Fibroblast of mammary gland (primary cell): ENCODE measurements around the gene DENND2A.
"Not testable (repeated sequence)": the region's sequence is repeated elsewhere in the genome, so short reads cannot be mapped to it uniquely, and the experiment has no call there.

ENCODE experiments used
- DNase-seq: peaks from one replicate; pipeline ENCODE4 v3.0.0-alpha.2; 2010; ENCODE audit warnings: low read depth
- H3K4me3 ChIP-seq: 2 replicates; pipeline ENCODE4 v1.5.1; 2011; ENCODE audit warnings: low read depth, mild to moderate bottlenecking, low read length, moderate library complexity; ENCODE audit not compliant: control insufficient read depth
- TF ChIP-seq, protein P1 (sequence below): conservative IDR thresholded peaks from 2 replicates; pipeline ENCODE4 v1.5.1; 2011; ENCODE audit warnings: low read depth, low read length, inconsistent platforms; ENCODE audit not compliant: control insufficient read depth, insufficient read depth

Gene DENND2A

DNA sequence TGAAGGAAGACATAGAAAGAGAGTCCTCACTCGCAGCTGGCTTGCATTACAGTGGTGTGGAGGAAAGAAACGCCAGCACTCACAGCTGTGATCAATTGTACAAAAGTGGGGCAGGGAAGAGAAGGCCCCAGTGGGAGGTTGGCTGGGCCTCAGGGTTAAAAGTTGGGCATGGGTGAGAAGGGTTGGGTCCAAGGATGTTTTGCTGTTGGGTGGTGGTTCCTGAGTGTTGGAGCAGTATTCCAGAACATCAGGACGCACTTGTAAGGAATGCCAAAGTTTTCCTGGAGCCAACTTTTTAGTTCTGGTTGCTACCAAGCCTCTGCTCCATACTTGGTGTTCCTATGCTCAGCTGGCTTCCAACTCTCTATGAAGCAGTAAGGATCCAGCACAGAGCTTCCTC, 105.9 kb downstream of the DENND2A start:
- TF ChIP-seq, protein P1, sequence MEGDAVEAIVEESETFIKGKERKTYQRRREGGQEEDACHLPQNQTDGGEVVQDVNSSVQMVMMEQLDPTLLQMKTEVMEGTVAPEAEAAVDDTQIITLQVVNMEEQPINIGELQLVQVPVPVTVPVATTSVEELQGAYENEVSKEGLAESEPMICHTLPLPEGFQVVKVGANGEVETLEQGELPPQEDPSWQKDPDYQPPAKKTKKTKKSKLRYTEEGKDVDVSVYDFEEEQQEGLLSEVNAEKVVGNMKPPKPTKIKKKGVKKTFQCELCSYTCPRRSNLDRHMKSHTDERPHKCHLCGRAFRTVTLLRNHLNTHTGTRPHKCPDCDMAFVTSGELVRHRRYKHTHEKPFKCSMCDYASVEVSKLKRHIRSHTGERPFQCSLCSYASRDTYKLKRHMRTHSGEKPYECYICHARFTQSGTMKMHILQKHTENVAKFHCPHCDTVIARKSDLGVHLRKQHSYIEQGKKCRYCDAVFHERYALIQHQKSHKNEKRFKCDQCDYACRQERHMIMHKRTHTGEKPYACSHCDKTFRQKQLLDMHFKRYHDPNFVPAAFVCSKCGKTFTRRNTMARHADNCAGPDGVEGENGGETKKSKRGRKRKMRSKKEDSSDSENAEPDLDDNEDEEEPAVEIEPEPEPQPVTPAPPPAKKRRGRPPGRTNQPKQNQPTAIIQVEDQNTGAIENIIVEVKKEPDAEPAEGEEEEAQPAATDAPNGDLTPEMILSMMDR, result no peak
- H3K4me3 ChIP-seq, result no peak overlapping the region

DNA sequence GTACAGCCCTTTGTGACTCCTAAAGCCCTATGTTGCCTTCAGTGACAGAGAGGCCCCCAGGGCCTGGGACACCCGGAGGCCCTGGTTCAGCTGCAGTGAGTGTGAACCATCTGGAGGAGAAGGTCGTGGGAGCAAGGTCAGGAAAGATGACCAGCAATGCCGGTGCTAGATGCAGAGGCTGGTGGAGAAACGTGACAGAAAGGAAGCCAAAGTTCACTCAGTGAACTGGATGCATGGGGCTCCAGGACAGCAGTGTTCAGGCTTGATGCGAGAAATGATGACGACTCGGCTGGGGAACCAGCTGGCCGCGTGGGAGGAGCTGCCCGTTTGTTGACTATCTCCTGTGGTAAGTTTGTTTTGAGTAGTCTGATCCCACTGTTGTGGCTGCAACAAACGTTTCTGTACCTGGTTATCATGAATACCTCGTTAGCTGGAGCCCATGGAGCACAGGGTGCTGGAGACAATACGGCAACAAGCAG, 107.2 kb downstream of the DENND2A start:
- TF ChIP-seq, protein P1, result no peak
- peak; percentile 75 for DNase-seq
- H3K4me3 ChIP-seq, result no peak overlapping the region

More for the DNA sequence above, 105.9 kb downstream of the DENND2A start:
- DNase-seq, result peak; percentile 43

DNA sequence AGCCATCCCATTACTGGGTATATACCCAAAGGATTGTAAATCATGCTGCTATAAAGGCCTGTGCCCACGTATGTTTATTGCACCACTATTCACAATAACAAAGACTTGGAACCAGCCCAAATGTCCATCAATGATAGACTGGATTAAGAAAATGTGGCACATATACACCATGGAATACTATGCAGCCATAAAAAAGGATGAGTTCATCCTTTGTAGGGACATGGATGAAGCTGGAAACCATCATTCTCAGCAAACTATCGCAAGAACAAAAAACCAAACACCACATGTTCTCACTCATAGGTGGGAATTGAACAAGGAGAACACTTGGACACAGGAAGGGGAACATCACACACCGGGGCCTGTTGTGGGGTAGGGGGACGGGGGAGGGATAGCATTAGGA, 111.2 kb downstream of the DENND2A start:
- not testable (repeated sequence) for H3K4me3 ChIP-seq, DNase-seq

DNA sequence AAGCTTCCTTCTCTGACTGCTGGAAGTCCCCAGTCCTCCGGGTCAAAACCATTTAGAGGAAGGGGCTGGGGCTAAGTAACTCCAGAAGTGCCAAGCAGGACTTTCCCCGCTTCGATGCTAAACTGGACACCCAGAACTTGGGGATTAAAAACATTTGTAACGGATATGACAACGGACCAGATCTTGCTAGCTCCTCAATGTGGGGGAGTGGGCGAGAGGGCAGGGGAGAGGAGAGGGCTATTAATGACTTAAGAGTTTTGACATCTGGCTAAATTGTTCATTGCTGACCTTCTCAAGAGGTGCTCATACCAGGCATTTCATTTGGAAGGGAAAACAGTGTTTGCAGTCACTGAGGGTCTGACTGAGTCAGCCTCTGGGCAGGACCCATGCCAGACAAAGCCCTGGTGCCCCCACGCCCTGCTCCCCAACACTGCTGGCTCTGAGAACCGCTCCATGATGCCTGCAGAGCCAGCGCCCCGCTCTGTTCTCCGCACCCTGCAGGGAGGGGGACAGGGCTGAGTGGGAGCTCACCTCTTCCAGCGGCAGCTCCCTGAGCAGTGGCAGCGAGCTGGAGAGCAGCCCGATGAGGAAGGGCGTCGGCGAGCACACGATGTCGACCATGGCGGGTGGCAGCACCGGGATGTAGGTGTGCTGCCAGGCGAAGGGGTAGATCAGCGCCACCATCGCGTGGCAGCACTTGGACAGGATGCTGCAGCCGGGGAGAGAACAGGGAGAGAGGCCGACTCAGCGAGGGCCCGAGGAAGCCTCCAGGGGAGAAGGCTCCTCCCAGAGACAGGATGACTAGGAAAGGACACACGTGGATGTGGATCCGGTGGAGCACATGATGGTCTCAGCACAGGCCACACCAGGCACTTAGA, 113.6 kb downstream of the DENND2A start:
- no peak overlapping the region for H3K4me3 ChIP-seq
- TF ChIP-seq, protein P1, result no peak
- peak; percentile 26 for DNase-seq

DNA sequence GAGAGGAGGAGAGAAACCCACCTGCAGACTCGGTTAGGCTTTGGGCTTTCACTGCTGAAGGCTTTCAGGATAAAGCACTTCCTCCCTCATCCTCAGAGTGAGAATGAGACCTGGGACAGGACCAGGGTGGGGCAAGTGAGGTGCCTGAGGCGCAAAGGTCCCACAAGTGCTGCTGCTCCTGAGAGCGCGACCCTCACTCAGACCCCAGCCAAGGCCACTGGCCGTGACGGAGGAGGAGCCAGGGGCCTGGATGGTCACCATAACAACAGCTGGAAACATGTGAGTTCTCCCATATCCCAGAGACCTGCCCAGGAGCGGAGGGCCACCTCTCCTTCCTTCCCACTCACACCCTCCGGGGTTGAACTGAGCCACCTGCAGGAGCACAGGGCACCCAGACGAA, 114.4 kb downstream of the DENND2A start:
- DNase-seq, result no peak
- TF ChIP-seq, protein P1, result no peak
- no peak overlapping the region for H3K4me3 ChIP-seq

DNA sequence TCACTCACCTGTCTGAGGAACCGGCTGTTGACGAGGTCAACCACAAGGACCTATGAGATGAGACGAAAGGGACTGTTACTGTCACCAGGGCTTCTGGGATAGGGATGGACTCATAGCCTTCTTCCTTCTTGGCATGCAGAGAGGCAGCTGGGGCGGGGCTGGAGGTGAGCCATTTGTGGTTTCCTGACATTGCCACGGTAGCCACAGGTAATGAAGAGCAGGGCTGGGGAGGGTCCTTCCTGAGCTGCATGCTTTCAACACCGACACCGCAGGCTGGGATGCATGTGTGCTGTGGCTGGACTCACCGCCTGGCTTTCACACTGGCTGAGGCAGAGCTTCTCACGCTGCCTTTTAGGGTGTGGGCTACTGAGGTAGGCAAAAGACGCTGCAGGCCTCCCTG, 114.9 kb downstream of the DENND2A start:
- TF ChIP-seq, protein P1, result no peak
- DNase-seq, result peak; percentile 39
- H3K4me3 ChIP-seq, result no peak overlapping the region

DNA sequence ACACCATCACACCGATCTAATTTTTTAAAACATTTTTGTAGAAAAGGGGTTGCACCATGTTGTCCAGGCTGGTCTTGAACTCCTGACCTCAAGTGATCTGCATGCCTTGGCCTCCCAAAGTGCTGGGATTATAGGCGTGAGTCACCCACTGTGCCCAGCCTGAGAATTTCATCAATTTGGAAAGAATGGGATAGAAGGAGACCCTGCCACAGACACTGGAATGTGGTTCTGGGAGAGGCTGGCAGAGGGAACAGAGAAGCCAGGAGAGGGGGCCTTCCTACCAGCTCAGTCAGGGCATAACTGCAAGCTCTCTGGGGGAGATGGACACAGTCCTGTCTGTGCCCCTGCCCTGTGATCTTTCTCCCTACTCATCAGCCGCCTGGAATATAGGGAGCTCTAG, 119.2 kb downstream of the DENND2A start:
- no peak for DNase-seq
- TF ChIP-seq, protein P1, result no peak

More for the DNA sequence above, 119.2 kb downstream of the DENND2A start:
- no peak overlapping the region for H3K4me3 ChIP-seq
